GM23338 (cell line): ENCODE measurements around the gene PTPRN2. TPM values are rescaled to one million over a fixed set of nuclear protein-coding genes. Genes with fewer than 3 reads are reported as not detected.

Source experiments
- ATAC-seq: fragments of 200-7000 bp; cut with Tn5 transposase; 3 replicates; pipeline ENCODE4 v1.9.1; 2020
- DNase-seq: peaks from one replicate; pipeline ENCODE4 v3.0.0-alpha.2; 2015; ENCODE audit warnings: low spot score
- H2AFZ ChIP-seq: fragments of 200-600 bp; sonication (generic); 2 replicates; pipeline ENCODE4 v1.8.0; 2016; ENCODE audit warnings: antibody characterized with exemption, mild to moderate bottlenecking, moderate library complexity
- H3F3A ChIP-seq: fragments of 200-600 bp; sonication (generic); replicated peaks from 2 replicates; pipeline ENCODE4 v1.8.0; 2017; ENCODE audit warnings: antibody characterized with exemption, mixed run types, low read depth
- H3K27ac ChIP-seq: fragments of 200-600 bp; sonication (generic); 2 replicates; pipeline ENCODE4 v1.6.1; 2016; ENCODE audit warnings: low read depth
- H3K27me3 ChIP-seq: fragments of 200-600 bp; sonication (generic); 2 replicates; pipeline ENCODE4 v1.8.0; 2016; ENCODE audit warnings: mild to moderate bottlenecking, mixed run types, moderate library complexity; ENCODE audit not compliant: insufficient read depth
- H3K36me3 ChIP-seq: fragments of 200-600 bp; sonication (generic); 2 replicates; pipeline ENCODE4 v1.8.0; 2016; ENCODE audit warnings: mild to moderate bottlenecking; ENCODE audit not compliant: insufficient read depth
- H3K4me1 ChIP-seq: fragments of 200-600 bp; sonication (generic); 2 replicates; pipeline ENCODE4 v1.8.0; 2016; ENCODE audit warnings: mild to moderate bottlenecking, moderate library complexity; ENCODE audit not compliant: insufficient read depth
- H3K4me2 ChIP-seq: fragments of 200-600 bp; sonication (generic); 2 replicates; pipeline ENCODE4 v1.7.1; 2017; ENCODE audit warnings: mixed run types
- H3K4me3 ChIP-seq: fragments of 200-600 bp; sonication (generic); 2 replicates; pipeline ENCODE4 v1.6.1; 2016; ENCODE audit warnings: mixed run types
- H3K79me2 ChIP-seq: fragments of 200-600 bp; sonication (generic); replicated peaks from 2 replicates; pipeline ENCODE4 v1.8.0; 2017; ENCODE audit warnings: mild to moderate bottlenecking; ENCODE audit not compliant: insufficient read depth
- H3K9me2 ChIP-seq: fragments of 200-600 bp; sonication (generic); 2 replicates; pipeline ENCODE4 v1.8.0; 2017; ENCODE audit not compliant: insufficient read depth
- H4K20me1 ChIP-seq: fragments of 200-600 bp; sonication (generic); replicated peaks from 2 replicates; pipeline ENCODE4 v1.8.0; 2017; ENCODE audit warnings: mild to moderate bottlenecking; ENCODE audit not compliant: insufficient read depth
- H3K27ac Mint-ChIP-seq: 2 replicates; pipeline ENCODE4 v1.8.0; 2020; ENCODE audit warnings: inconsistent platforms, mild to moderate bottlenecking, moderate library complexity, mixed read lengths
- H3K27me3 Mint-ChIP-seq: 3 replicates; pipeline ENCODE4 v1.8.0; 2022; ENCODE audit warnings: low read depth, mild to moderate bottlenecking, moderate library complexity, mixed read lengths, inconsistent platforms; ENCODE audit not compliant: insufficient read depth, poor library complexity
- H3K36me3 Mint-ChIP-seq: 3 replicates; pipeline ENCODE4 v1.8.0; 2021; ENCODE audit warnings: low read depth, mild to moderate bottlenecking, inconsistent platforms, moderate library complexity, mixed read lengths
- H3K4me1 Mint-ChIP-seq: 3 replicates; pipeline ENCODE4 v1.8.0; 2020; ENCODE audit warnings: mild to moderate bottlenecking, inconsistent platforms, mixed read lengths
- H3K4me3 Mint-ChIP-seq: 3 replicates; pipeline ENCODE4 v1.8.0; 2021; ENCODE audit warnings: moderate library complexity, mild to moderate bottlenecking, inconsistent platforms, mixed read lengths
- H3K9me3 Mint-ChIP-seq: 3 replicates; pipeline ENCODE4 v1.8.0; 2020; ENCODE audit warnings: moderate library complexity, mild to moderate bottlenecking, inconsistent platforms, mixed read lengths
- CTCF ChIP-seq, 2 experiments: fragments of 200-600 bp in 1 of 2; sonication (generic) in 1 of 2; conservative IDR thresholded peaks; 2 replicates each; pipeline versions ENCODE4 v1.5.1 to v1.6.1; 2016 to 2017; ENCODE audit warnings: antibody characterized with exemption in 2 of 2, low read depth in 2 of 2, mild to moderate bottlenecking in 2 of 2, moderate library complexity in 1 of 2
- EZH2 ChIP-seq: fragments of 200-600 bp; sonication (generic); IDR thresholded peaks from one replicate; pipeline ENCODE4 v1.8.0; 2017; ENCODE audit warnings: antibody characterized with exemption, mild to moderate bottlenecking, low read depth; ENCODE audit not compliant: unreplicated experiment
- JUNB ChIP-seq: IDR thresholded peaks from one replicate; pipeline ENCODE4 v1.6.1; 2016; ENCODE audit warnings: antibody characterized with exemption; ENCODE audit not compliant: unreplicated experiment
- NANOG ChIP-seq: IDR thresholded peaks from 2 replicates; pipeline ENCODE4 v1.6.1; 2016; ENCODE audit warnings: antibody characterized with exemption, borderline replicate concordance
- POLR2AphosphoS5 ChIP-seq: IDR thresholded peaks from 2 replicates; pipeline ENCODE4 v1.6.1; 2016; ENCODE audit warnings: antibody characterized with exemption, low read depth
- ZNF114 ChIP-seq: fragments of 250-450 bp; sonication (Bioruptor Pico); IDR thresholded peaks from 2 replicates; pipeline ENCODE4 v1.5.0; 2020; ENCODE audit warnings: mild to moderate bottlenecking, moderate library complexity
- polyA plus RNA-seq: library from polyadenylated mRNA; unstranded; fragments of >200 nt; fragmentation: Nextera tagmentation; extraction: Ambion mirVana; gene quantifications from 2 replicates; pipeline ENCODE4 v1.2.1, GENCODE V29; 2016
- total RNA-seq: library from RNA; depleted of rRNA; stranded (reverse); fragments of >200 nt; shearing (Covaris generic); gene quantifications from 2 replicates; pipeline ENCODE4 v1.2.3, GENCODE V29; 2014

Gene PTPRN2
- total and polyA plus RNA-seq, 2 experiments from 2014 or later = 0.87 to 4.0 TPM

GRCh38 chr7:158494162-158494586 is 93.4 kb downstream of the PTPRN2 start:
- Histone ChIP-seq H3K79me2 (no peaks in the 10 kb centered on the region), H3K4me1 (peaks cover 31% of the 10 kb centered on the region), H3K27me3 (no peaks in the 10 kb centered on the region), H3K4me2 (no peak overlapping the region), H3K9me2 (no peaks in the 10 kb centered on the region), H3K4me3 (no peak overlapping the region), H2AFZ (no peak overlapping the region), H3K36me3 (no peaks in the 10 kb centered on the region), H3K27ac (no peak overlapping the region), H4K20me1 (no peaks in the 10 kb centered on the region), H3F3A (0 out of 2 replicates have a peak, but pooled peaks cover 10% of the 10 kb centered on the region)
- Mint-ChIP-seq H3K4me1 (peaks cover 35% of the 10 kb centered on the region), H3K27ac (no peak overlapping the region), H3K36me3 (peaks cover 12% of the 10 kb centered on the region), H3K9me3 (peaks cover 62% of the 10 kb centered on the region), H3K27me3 (peaks cover 15% of the 10 kb centered on the region), H3K4me3 (no peak overlapping the region)
- DNase-seq = no peak
- TF ChIP-seq POLR2AphosphoS5 (no peak), CTCF (conservative IDR thresholded peaks at IDR 0.05; ENCODE audit: low read depth in 2 of 2) (peak; percentile 20 to 40; a peak in 2 of 4 replicates), EZH2 (no peak)
- peak; percentile 8; the same call in 1 of the 3 replicates for ATAC-seq

- H3K27me3 ChIP-seq = no peaks in the 10 kb centered on the region
- H3K4me1 ChIP-seq = peaks cover 24% of the 10 kb centered on the region
- TF ChIP-seq JUNB = no peak
- ATAC-seq = no peak
- H3K27ac Mint-ChIP-seq = no peak overlapping the region
- 0 out of 2 replicates have a peak, but pooled peaks cover 6% of the 10 kb centered on the region for H3F3A ChIP-seq
- no peaks in the 10 kb centered on the region for H3K79me2 ChIP-seq
- H3K27me3 Mint-ChIP-seq = peaks cover 15% of the 10 kb centered on the region
- H3K9me2 ChIP-seq = no peaks in the 10 kb centered on the region
- no peak overlapping the region for H3K4me2 ChIP-seq
- H3K36me3 ChIP-seq = no peaks in the 10 kb centered on the region
- peaks cover 60% of the 10 kb centered on the region for H3K9me3 Mint-ChIP-seq
- peaks cover 14% of the 10 kb centered on the region for H3K36me3 Mint-ChIP-seq
- H4K20me1 ChIP-seq = no peaks in the 10 kb centered on the region
- H2AFZ ChIP-seq = no peak overlapping the region
- H3K4me3 ChIP-seq = no peak overlapping the region
- H3K27ac ChIP-seq = no peak overlapping the region
- no peak for DNase-seq
- peaks cover 31% of the 10 kb centered on the region for H3K4me1 Mint-ChIP-seq
- H3K4me3 Mint-ChIP-seq = no peak overlapping the region
Observed at GRCh38 chr7:158492367-158492764, 95.3 kb downstream of the PTPRN2 start.

GRCh38 chr7:158491094-158491493 is 96.5 kb downstream of the PTPRN2 start:
- Mint-ChIP-seq H3K36me3 (peaks cover 18% of the 10 kb centered on the region), H3K27me3 (peaks cover 15% of the 10 kb centered on the region), H3K4me1 (peaks cover 31% of the 10 kb centered on the region), H3K4me3 (no peak overlapping the region), H3K27ac (no peak overlapping the region), H3K9me3 (peaks cover 72% of the 10 kb centered on the region)
- Histone ChIP-seq H3K9me2 (no peaks in the 10 kb centered on the region), H3F3A (0 out of 2 replicates have a peak, but pooled peaks cover 4% of the 10 kb centered on the region), H3K27ac (no peak overlapping the region), H4K20me1 (no peaks in the 10 kb centered on the region), H3K4me1 (peaks cover 21% of the 10 kb centered on the region), H3K79me2 (no peaks in the 10 kb centered on the region), H2AFZ (no peak overlapping the region), H3K4me2 (no peak overlapping the region), H3K36me3 (no peaks in the 10 kb centered on the region), H3K27me3 (no peaks in the 10 kb centered on the region), H3K4me3 (no peak overlapping the region)
- TF ChIP-seq JUNB = no peak
- 0 out of 4 replicates have a peak, but pooled peaks of 1 of the 2 experiments have one; percentile 5 for TF ChIP-seq CTCF (conservative IDR thresholded peaks at IDR 0.05; ENCODE audit: low read depth in 2 of 2)
- TF ChIP-seq NANOG = no peak
- no peak for TF ChIP-seq ZNF114 (CRISPR knock-in tag)
- DNase-seq (no peak), ATAC-seq (no peak)
